Karpas-422 (cell line): ENCODE measurements around the gene KRTAP5-11. TPM values are rescaled to one million over a fixed set of nuclear protein-coding genes. Genes with fewer than 3 reads are reported as not detected.
"Not testable (repeated sequence)": the region's sequence is repeated elsewhere in the genome, so short reads cannot be mapped to it uniquely, and the experiment has no call there.

Source experiments
- DNase-seq: peaks from one replicate; pipeline ENCODE4 v3.0.0-alpha.2; 2015
- H2AFZ ChIP-seq: fragments of 200-600 bp; sonication (generic); 2 replicates; pipeline ENCODE4 v1.6.1; 2014; ENCODE audit warnings: antibody characterized with exemption, low read length, mixed read lengths
- H3K27ac ChIP-seq: fragments of 200-600 bp; sonication (generic); 2 replicates; pipeline ENCODE4 v1.5.1; 2014; ENCODE audit warnings: mild to moderate bottlenecking, low read length, moderate library complexity
- H3K27me3 ChIP-seq: fragments of 200-600 bp; sonication (generic); 2 replicates; pipeline ENCODE4 v1.6.1; 2014; ENCODE audit warnings: low read length, mixed read lengths
- H3K36me3 ChIP-seq: fragments of 200-600 bp; sonication (generic); 2 replicates; pipeline ENCODE4 v1.6.1; 2014; ENCODE audit warnings: low read length, mixed read lengths; ENCODE audit not compliant: insufficient read depth
- H3K4me1 ChIP-seq: fragments of 200-600 bp; sonication (generic); 2 replicates; pipeline ENCODE4 v1.6.1; 2014; ENCODE audit warnings: mild to moderate bottlenecking, low read length, mixed read lengths
- H3K4me2 ChIP-seq: fragments of 200-600 bp; sonication (generic); 2 replicates; pipeline ENCODE4 v1.6.1; 2014; ENCODE audit warnings: low read length, low read depth, mild to moderate bottlenecking; ENCODE audit not compliant: poor library complexity, severe bottlenecking
- H3K4me3 ChIP-seq: fragments of 200-600 bp; sonication (generic); 2 replicates; pipeline ENCODE4 v1.5.1; 2014; ENCODE audit warnings: mild to moderate bottlenecking, antibody characterized with exemption, low read length, mixed read lengths
- H3K79me2 ChIP-seq: fragments of 200-600 bp; sonication (generic); 2 replicates; pipeline ENCODE4 v1.6.1; 2014; ENCODE audit warnings: mild to moderate bottlenecking, low read length, mixed read lengths
- H3K9ac ChIP-seq: fragments of 200-600 bp; sonication (generic); 2 replicates; pipeline ENCODE4 v1.6.0; 2014; ENCODE audit warnings: low read length
- H3K9me2 ChIP-seq: fragments of 200-600 bp; sonication (generic), shearing (Covaris generic); replicated peaks from 2 replicates; pipeline ENCODE4 v1.6.0; 2014; ENCODE audit warnings: mild to moderate bottlenecking, low read length, moderate library complexity; ENCODE audit not compliant: insufficient read depth
- H3K9me3 ChIP-seq: fragments of 300-700, 200-600 bp; sonication (generic); 2 replicates; pipeline ENCODE4 v1.6.1; 2014; ENCODE audit warnings: low read length, mixed read lengths
- H4K20me1 ChIP-seq: fragments of 200-600 bp; sonication (generic); 2 replicates; pipeline ENCODE4 v1.6.1; 2014; ENCODE audit warnings: mild to moderate bottlenecking, antibody characterized with exemption, low read length, low read depth; ENCODE audit not compliant: insufficient read depth
- small RNA-seq: library from RNA; depleted of rRNA; stranded (forward); fragments of <200 nt; gene quantifications from one replicate; pipeline ENCODE3, GENCODE V24; 2014
- total RNA-seq: library from RNA; depleted of rRNA; stranded (reverse); fragments of >200 nt; shearing (Covaris generic); gene quantifications from 2 replicates; pipeline ENCODE4 v1.2.3, GENCODE V29; 2014; ENCODE audit warnings: low replicate concordance; rRNA removed

The KRTAP5-11 gene
- total RNA-seq, 1 experiment from 2014 or later: not detected

DNA sequence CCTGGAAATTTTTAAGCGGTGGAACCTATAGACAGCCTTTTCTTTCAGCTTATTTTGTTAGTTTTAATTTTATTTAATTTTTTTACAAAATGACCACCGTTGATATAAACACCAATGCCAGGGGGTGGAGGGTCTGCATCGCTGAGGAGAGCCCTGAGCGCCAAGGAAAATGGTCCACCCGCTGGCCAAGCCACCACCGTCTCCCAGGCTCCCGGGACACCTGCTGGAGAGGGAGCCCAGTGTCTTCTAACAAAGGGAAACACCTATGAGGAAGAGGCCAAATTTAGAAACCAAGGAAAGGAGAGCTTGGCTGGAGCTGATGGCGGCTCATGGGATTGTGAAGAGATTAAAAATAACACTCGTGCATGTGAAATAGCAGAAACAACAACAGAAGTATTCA is 45.1 kb downstream of the KRTAP5-11 start:
- H2AFZ ChIP-seq: no peak overlapping the region
- H3K27ac ChIP-seq: no peak overlapping the region
- no peaks in the 10 kb centered on the region for H3K36me3 ChIP-seq
- no peaks in the 10 kb centered on the region for H4K20me1 ChIP-seq
- H3K4me2 ChIP-seq: no peak overlapping the region
- no peaks in the 10 kb centered on the region for H3K79me2 ChIP-seq
- H3K9me2 ChIP-seq: no peaks in the 10 kb centered on the region
- no peaks in the 10 kb centered on the region for H3K4me1 ChIP-seq
- H3K9ac ChIP-seq: no peak overlapping the region
- no peak overlapping the region for H3K4me3 ChIP-seq
- DNase-seq: no peak
- H3K27me3 ChIP-seq: no peaks in the 10 kb centered on the region
- H3K9me3 ChIP-seq: no peaks in the 10 kb centered on the region

- Histone ChIP-seq H3K4me1 (no peaks in the 10 kb centered on the region), H3K4me2 (no peak overlapping the region), H3K9ac (no peak overlapping the region), H3K4me3 (no peak overlapping the region), H3K79me2 (no peaks in the 10 kb centered on the region), H3K27me3 (no peaks in the 10 kb centered on the region), H3K9me3 (no peaks in the 10 kb centered on the region), H3K9me2 (no peaks in the 10 kb centered on the region), H4K20me1 (no peaks in the 10 kb centered on the region), H3K36me3 (no peaks in the 10 kb centered on the region), H3K27ac (no peak overlapping the region), H2AFZ (no peak overlapping the region)
- DNase-seq: no peak
Measured at GRCh38 chr11:71535825-71536224, 46.9 kb downstream of the KRTAP5-11 start.

GRCh38 chr11:71534711-71535608 is 47.7 kb downstream of the KRTAP5-11 start:
- not testable (repeated sequence) for H3K4me2 ChIP-seq, DNase-seq

GRCh38 chr11:71532036-71532610 is 50.6 kb downstream of the KRTAP5-11 start:
- no peaks in the 10 kb centered on the region for H3K9me2 ChIP-seq
- no peak overlapping the region for H2AFZ ChIP-seq
- no peaks in the 10 kb centered on the region for H3K4me1 ChIP-seq
- no peak overlapping the region for H3K4me2 ChIP-seq
- no peaks in the 10 kb centered on the region for H3K79me2 ChIP-seq
- no peaks in the 10 kb centered on the region for H4K20me1 ChIP-seq
- no peaks in the 10 kb centered on the region for H3K27me3 ChIP-seq
- H3K9me3 ChIP-seq: no peaks in the 10 kb centered on the region
- DNase-seq: no peak
- H3K36me3 ChIP-seq: no peaks in the 10 kb centered on the region
- H3K9ac ChIP-seq: no peak overlapping the region
- no peak overlapping the region for H3K27ac ChIP-seq
- H3K4me3 ChIP-seq: no peak overlapping the region

More at GRCh38 chr11:71534711-71535608, 47.7 kb downstream of the KRTAP5-11 start:
- not testable (repeated sequence) for H3K4me3 ChIP-seq, H3K79me2 ChIP-seq, H2AFZ ChIP-seq, H3K27ac ChIP-seq, H3K27me3 ChIP-seq, H3K36me3 ChIP-seq, H3K9ac ChIP-seq, H3K4me1 ChIP-seq, H4K20me1 ChIP-seq, H3K9me2 ChIP-seq, H3K9me3 ChIP-seq

Small RNA genes lying within 50 kb of the gene (small RNA-seq; reads per million reads assigned to genes)
- gene AP000867.1 (not detected), gene KRTAP5-14P (not detected)

Other genes with a start within 250 kb of the KRTAP5-11 start
- 63.3 and 65.3 TPM in 2 replicates for gene DHCR7, start 134.5 kb downstream of the KRTAP5-11 start, total RNA-seq
- 86.0 and 129 TPM in 2 replicates for gene NADSYN1, start 129.7 kb downstream of the KRTAP5-11 start, total RNA-seq
- gene KRTAP5-7, start 55.6 kb downstream of the KRTAP5-11 start, total RNA-seq: 1.5 TPM in 1 of 2 replicates, not detected in the other
- not detected in 2 replicates for gene KRTAP5-8, start 44.9 kb downstream of the KRTAP5-11 start, total RNA-seq
- not detected in 2 replicates for gene KRTAP5-9, start 34.5 kb downstream of the KRTAP5-11 start, total RNA-seq
- not detected in 2 replicates for gene KRTAP5-10, start 17.3 kb downstream of the KRTAP5-11 start, total RNA-seq